HG03060 (cell line): ENCODE results near the gene TM9SF1.
A peak's percentile ranks its signal among the peaks of the same experiment; 100 is the strongest.

Source experiments
- ATAC-seq: cut with Tn5 transposase; IDR thresholded peaks from one replicate; pipeline ENCODE4 v1.9.1; 2021; ENCODE audit warnings: low read depth, moderate number of reproducible peaks; ENCODE audit not compliant: unreplicated experiment

Gene TM9SF1

GRCh38 chr14:24195186-24196070 is at the start of gene TM9SF1:
TSS of gene TM9SF1 (minus strand) at chr14:24195441. CDS start at chr14:24195019, 422 bp downstream.
- ATAC-seq, result peak; percentile 51

- ATAC-seq, result no peak
Measured at GRCh38 chr14:24243336-24243836, 48.1 kb upstream of the TM9SF1 start.

- ATAC-seq, result peak; percentile 49
Measured at GRCh38 chr14:24241829-24242443, 46.7 kb upstream of the TM9SF1 start.

- ATAC-seq, result no peak
Measured at GRCh38 chr14:24240110-24240918, 45.1 kb upstream of the TM9SF1 start.

GRCh38 chr14:24238527-24239037 is 43.3 kb upstream of the TM9SF1 start:
- ATAC-seq, result no peak

GRCh38 chr14:24238123-24238522 is 42.9 kb upstream of the TM9SF1 start:
- ATAC-seq, result no peak

- ATAC-seq, result no peak
Measured at GRCh38 chr14:24237463-24237955, 42.3 kb upstream of the TM9SF1 start.

GRCh38 chr14:24236689-24237462 is 41.6 kb upstream of the TM9SF1 start:
- no peak for ATAC-seq

- ATAC-seq, result no peak
Measured at GRCh38 chr14:24235804-24236688, 40.8 kb upstream of the TM9SF1 start.

GRCh38 chr14:24234095-24235005 is 39.1 kb upstream of the TM9SF1 start:
- no peak for ATAC-seq

GRCh38 chr14:24233538-24233866 is 38.3 kb upstream of the TM9SF1 start:
- no peak for ATAC-seq

- ATAC-seq, result peak; percentile 25
Measured at GRCh38 chr14:24232645-24233537, 37.6 kb upstream of the TM9SF1 start, which contains the start of gene GMPR2. TSS of gene GMPR2 (plus strand) at chr14:24232929. CDS start at chr14:24233254, 325 bp downstream.

- peak; percentile 58 for ATAC-seq
Measured at GRCh38 chr14:24232121-24232644, 36.9 kb upstream of the TM9SF1 start, which contains the start of gene NEDD8. TSS of gene NEDD8 (minus strand) at chr14:24232367. CDS start at chr14:24232267, 100 bp downstream.

GRCh38 chr14:24231263-24232120 is 36.3 kb upstream of the TM9SF1 start:
- peak; percentile 6 for ATAC-seq

- no peak for ATAC-seq
Measured at GRCh38 chr14:24228902-24229301, 33.7 kb upstream of the TM9SF1 start.
